HEK293 (cell line): ENCODE results near the gene MDN1.

Experiments used
- HOXC10 ChIP-seq: sonication (generic); formaldehyde crosslinking; IDR thresholded peaks from 2 replicates; pipeline ENCODE4 v1.8.1; 2023; ENCODE audit warnings: mild to moderate bottlenecking, missing genetic modification reagents
- RBAK ChIP-seq: fragments of 450-650 bp; formaldehyde crosslinking; IDR thresholded peaks from 2 replicates; pipeline ENCODE4 v1.5.1; 2016; ENCODE audit warnings: missing biosample characterization, missing genetic modification characterization
- TRIM28 ChIP-seq: IDR thresholded peaks from 2 replicates; pipeline ENCODE4 v1.6.1; 2011; ENCODE audit warnings: low read length, control low read depth, borderline replicate concordance
- ZBTB21 ChIP-seq: fragments of 450-650 bp; formaldehyde crosslinking; IDR thresholded peaks from 2 replicates; pipeline ENCODE4 v1.5.1; 2017; ENCODE audit warnings: missing biosample characterization, missing genetic modification characterization
- ZFHX2 ChIP-seq: fragments of 450-650 bp; formaldehyde crosslinking; conservative IDR thresholded peaks from 2 replicates; pipeline ENCODE4 v1.5.1; 2016; ENCODE audit warnings: missing biosample characterization, missing genetic modification characterization
- ZNF169 ChIP-seq: fragments of 450-650 bp; formaldehyde crosslinking; IDR thresholded peaks from 2 replicates; pipeline ENCODE4 v1.5.1; 2016; ENCODE audit warnings: missing biosample characterization, missing genetic modification characterization
- ZNF202 ChIP-seq: fragments of 450-650 bp; formaldehyde crosslinking; IDR thresholded peaks from 2 replicates; pipeline ENCODE4 v1.5.1; 2016; ENCODE audit warnings: missing biosample characterization, missing genetic modification characterization, borderline replicate concordance
- ZNF221 ChIP-seq: fragments of 450-650 bp; formaldehyde crosslinking; IDR thresholded peaks from 2 replicates; pipeline ENCODE4 v1.5.1; 2017; ENCODE audit warnings: missing biosample characterization, missing genetic modification characterization, borderline replicate concordance
- ZNF223 ChIP-seq: fragments of 450-650 bp; formaldehyde crosslinking; IDR thresholded peaks from 2 replicates; pipeline ENCODE4 v1.5.1; 2016; ENCODE audit warnings: missing biosample characterization, missing genetic modification characterization
- ZNF24 ChIP-seq: fragments of 450-650 bp; formaldehyde crosslinking; IDR thresholded peaks from 2 replicates; pipeline ENCODE4 v1.5.1; 2016; ENCODE audit warnings: missing biosample characterization, missing genetic modification characterization
- ZNF341 ChIP-seq: fragments of 450-650 bp; formaldehyde crosslinking; IDR thresholded peaks from 2 replicates; pipeline ENCODE4; 2016; ENCODE audit warnings: low read depth, missing biosample characterization, missing genetic modification characterization
- ZNF394 ChIP-seq: fragments of 450-650 bp; formaldehyde crosslinking; IDR thresholded peaks from 2 replicates; pipeline ENCODE4 v1.5.1; 2016; ENCODE audit warnings: missing biosample characterization, missing genetic modification characterization, mild to moderate bottlenecking, moderate library complexity, borderline replicate concordance
- ZNF473 ChIP-seq: fragments of 450-650 bp; formaldehyde crosslinking; IDR thresholded peaks from 2 replicates; pipeline ENCODE4 v1.5.1; 2017; ENCODE audit warnings: missing biosample characterization, missing genetic modification characterization
- ZNF624 ChIP-seq: fragments of 450-650 bp; formaldehyde crosslinking; IDR thresholded peaks from 2 replicates; pipeline ENCODE4 v1.5.1; 2017; ENCODE audit warnings: missing biosample characterization, missing genetic modification characterization
- ZNF626 ChIP-seq: fragments of 450-650 bp; sonication (Bioruptor Pico); formaldehyde crosslinking; IDR thresholded peaks from 2 replicates; pipeline ENCODE4 v1.5.1; 2018; ENCODE audit warnings: missing biosample characterization, missing genetic modification characterization, inconsistent platforms
- ZNF658 ChIP-seq: fragments of 450-650 bp; formaldehyde crosslinking; IDR thresholded peaks from 2 replicates; pipeline ENCODE4; 2016; ENCODE audit warnings: missing biosample characterization, missing genetic modification characterization
- ZNF76 ChIP-seq: fragments of 450-650 bp; formaldehyde crosslinking; IDR thresholded peaks from 2 replicates; pipeline ENCODE4; 2016; ENCODE audit warnings: low read depth, missing biosample characterization, missing genetic modification characterization, borderline replicate concordance
- TF ChIP-seq, protein P1 (sequence below): fragments of 450-650 bp; formaldehyde crosslinking; IDR thresholded peaks from 2 replicates; pipeline ENCODE4 v1.5.1; 2017; ENCODE audit warnings: missing biosample characterization, missing genetic modification characterization
- TF ChIP-seq, protein P2 (sequence below): fragments of 450-650 bp; formaldehyde crosslinking; IDR thresholded peaks from 2 replicates; pipeline ENCODE4 v1.5.1; 2016; ENCODE audit warnings: missing biosample characterization, missing genetic modification characterization
- TF ChIP-seq, protein P3 (sequence below): fragments of 450-650 bp; formaldehyde crosslinking; IDR thresholded peaks from 2 replicates; pipeline ENCODE4 v1.5.1; 2017; ENCODE audit warnings: missing biosample characterization, missing genetic modification characterization
- TF ChIP-seq, protein P4 (sequence below): fragments of 450-650 bp; IDR thresholded peaks from 2 replicates; pipeline ENCODE4 v1.5.1; 2018; ENCODE audit warnings: missing biosample characterization, missing genetic modification characterization
- TF ChIP-seq, protein P5 (sequence below): fragments of 450-650 bp; formaldehyde crosslinking; IDR thresholded peaks from 2 replicates; pipeline ENCODE4 v1.5.0; 2017; ENCODE audit warnings: missing biosample characterization, missing genetic modification characterization, borderline replicate concordance
- TF ChIP-seq, protein P6 (sequence below): fragments of 450-650 bp; formaldehyde crosslinking; IDR thresholded peaks from 2 replicates; pipeline ENCODE4 v1.5.1; 2016; ENCODE audit warnings: missing biosample characterization, missing genetic modification characterization
- TF ChIP-seq, protein P7 (sequence below): fragments of 450-650 bp; formaldehyde crosslinking; IDR thresholded peaks from 2 replicates; pipeline ENCODE4; 2016; ENCODE audit warnings: missing biosample characterization, missing genetic modification characterization
- TF ChIP-seq, protein P8 (sequence below): fragments of 450-650 bp; formaldehyde crosslinking; IDR thresholded peaks from 2 replicates; pipeline ENCODE4 v1.5.1; 2016; ENCODE audit warnings: missing biosample characterization, missing genetic modification characterization

The MDN1 gene

DNA sequence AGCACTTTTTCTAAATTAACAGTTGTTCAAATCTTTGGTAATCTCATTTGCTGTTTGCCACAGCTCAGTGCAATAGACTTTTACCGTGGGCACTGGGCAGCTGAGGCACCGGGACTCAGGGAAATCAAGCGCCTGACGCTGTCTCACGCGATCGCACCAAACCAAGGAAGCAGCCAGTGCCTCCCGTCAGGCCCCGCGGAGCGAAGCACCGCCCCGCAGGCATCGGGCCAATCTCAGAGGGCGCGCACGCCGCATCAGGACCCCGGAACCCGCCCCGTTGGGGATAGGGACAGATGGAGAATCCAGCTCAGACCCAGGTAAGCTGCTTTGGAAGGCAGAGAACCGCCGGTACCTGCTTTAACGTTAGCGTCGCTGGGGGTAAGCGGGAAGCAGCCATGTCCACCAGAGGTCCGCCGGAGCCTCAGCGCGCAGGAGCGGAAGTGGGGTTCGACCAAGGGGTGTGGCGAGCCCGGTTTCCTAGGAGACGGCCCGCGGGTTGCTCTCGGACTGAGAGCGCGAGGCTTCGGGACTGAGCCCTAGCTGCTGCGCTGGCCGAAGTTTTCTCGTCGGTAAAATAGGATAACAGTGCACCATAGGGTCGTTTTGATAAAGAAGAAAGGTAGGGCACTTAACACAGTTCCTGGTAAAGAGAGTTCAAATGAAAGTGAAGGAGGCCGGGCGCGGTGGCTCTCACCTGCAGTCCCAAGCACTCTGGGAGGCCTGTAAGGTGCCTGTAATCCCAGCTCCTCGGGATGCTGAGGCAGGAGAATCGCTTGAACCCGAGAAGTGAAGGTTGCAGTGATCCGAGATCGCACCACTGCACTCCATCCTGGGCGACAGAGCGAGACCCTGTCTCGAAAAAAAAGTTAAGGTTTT is 181.0 kb downstream of the MDN1 start, which contains the start of gene LYRM2 (continued):
- TF ChIP-seq, protein P1, sequence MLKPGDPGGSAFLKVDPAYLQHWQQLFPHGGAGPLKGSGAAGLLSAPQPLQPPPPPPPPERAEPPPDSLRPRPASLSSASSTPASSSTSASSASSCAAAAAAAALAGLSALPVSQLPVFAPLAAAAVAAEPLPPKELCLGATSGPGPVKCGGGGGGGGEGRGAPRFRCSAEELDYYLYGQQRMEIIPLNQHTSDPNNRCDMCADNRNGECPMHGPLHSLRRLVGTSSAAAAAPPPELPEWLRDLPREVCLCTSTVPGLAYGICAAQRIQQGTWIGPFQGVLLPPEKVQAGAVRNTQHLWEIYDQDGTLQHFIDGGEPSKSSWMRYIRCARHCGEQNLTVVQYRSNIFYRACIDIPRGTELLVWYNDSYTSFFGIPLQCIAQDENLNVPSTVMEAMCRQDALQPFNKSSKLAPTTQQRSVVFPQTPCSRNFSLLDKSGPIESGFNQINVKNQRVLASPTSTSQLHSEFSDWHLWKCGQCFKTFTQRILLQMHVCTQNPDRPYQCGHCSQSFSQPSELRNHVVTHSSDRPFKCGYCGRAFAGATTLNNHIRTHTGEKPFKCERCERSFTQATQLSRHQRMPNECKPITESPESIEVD (tag by site-specific recombination): no peak
- TF ChIP-seq ZNF221 (tag by site-specific recombination) (no peak), ZNF169 (tag by site-specific recombination) (no peak), RBAK (tag by site-specific recombination) (no peak), ZNF223 (tag by site-specific recombination) (no peak), ZNF202 (tag by site-specific recombination) (no peak), ZNF24 (peak; percentile 42; the same call in 1 of the 2 replicates), HOXC10 (CRISPR knock-in tag) (no peak), ZNF658 (tag by site-specific recombination) (no peak), ZNF626 (tag by site-specific recombination) (no peak), ZNF624 (no peak), ZNF76 (peak; percentile 89), ZFHX2 (tag by site-specific recombination) (no peak), TRIM28 (peak; percentile 80; the same call in 1 of the 2 replicates), ZNF473 (tag by site-specific recombination) (no peak), ZBTB21 (tag by site-specific recombination) (no peak), ZNF341 (tag by site-specific recombination) (no peak; the same call in 1 of the 2 replicates), ZNF394 (tag by site-specific recombination) (0 out of 2 replicates have a peak, but pooled peaks have one; percentile 53)
- TF ChIP-seq, protein P2, sequence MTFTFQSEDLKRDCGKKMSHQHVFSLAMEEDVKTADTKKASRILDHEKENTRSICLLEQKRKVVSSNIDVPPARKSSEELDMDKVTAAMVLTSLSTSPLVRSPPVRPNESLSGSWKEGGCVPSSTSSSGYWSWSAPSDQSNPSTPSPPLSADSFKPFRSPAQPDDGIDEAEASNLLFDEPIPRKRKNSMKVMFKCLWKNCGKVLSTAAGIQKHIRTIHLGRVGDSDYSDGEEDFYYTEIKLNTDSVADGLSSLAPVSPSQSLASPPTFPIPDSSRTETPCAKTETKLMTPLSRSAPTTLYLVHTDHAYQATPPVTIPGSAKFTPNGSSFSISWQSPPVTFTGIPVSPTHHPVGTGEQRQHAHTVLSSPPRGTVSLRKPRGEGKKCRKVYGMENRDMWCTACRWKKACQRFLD (tag by site-specific recombination): no peak
- TF ChIP-seq, protein P3, sequence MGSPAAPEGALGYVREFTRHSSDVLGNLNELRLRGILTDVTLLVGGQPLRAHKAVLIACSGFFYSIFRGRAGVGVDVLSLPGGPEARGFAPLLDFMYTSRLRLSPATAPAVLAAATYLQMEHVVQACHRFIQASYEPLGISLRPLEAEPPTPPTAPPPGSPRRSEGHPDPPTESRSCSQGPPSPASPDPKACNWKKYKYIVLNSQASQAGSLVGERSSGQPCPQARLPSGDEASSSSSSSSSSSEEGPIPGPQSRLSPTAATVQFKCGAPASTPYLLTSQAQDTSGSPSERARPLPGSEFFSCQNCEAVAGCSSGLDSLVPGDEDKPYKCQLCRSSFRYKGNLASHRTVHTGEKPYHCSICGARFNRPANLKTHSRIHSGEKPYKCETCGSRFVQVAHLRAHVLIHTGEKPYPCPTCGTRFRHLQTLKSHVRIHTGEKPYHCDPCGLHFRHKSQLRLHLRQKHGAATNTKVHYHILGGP (tag by site-specific recombination): no peak
- TF ChIP-seq, protein P4, sequence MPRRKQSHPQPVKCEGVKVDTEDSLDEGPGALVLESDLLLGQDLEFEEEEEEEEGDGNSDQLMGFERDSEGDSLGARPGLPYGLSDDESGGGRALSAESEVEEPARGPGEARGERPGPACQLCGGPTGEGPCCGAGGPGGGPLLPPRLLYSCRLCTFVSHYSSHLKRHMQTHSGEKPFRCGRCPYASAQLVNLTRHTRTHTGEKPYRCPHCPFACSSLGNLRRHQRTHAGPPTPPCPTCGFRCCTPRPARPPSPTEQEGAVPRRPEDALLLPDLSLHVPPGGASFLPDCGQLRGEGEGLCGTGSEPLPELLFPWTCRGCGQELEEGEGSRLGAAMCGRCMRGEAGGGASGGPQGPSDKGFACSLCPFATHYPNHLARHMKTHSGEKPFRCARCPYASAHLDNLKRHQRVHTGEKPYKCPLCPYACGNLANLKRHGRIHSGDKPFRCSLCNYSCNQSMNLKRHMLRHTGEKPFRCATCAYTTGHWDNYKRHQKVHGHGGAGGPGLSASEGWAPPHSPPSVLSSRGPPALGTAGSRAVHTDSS (tag by site-specific recombination): no peak
- TF ChIP-seq, protein P5, sequence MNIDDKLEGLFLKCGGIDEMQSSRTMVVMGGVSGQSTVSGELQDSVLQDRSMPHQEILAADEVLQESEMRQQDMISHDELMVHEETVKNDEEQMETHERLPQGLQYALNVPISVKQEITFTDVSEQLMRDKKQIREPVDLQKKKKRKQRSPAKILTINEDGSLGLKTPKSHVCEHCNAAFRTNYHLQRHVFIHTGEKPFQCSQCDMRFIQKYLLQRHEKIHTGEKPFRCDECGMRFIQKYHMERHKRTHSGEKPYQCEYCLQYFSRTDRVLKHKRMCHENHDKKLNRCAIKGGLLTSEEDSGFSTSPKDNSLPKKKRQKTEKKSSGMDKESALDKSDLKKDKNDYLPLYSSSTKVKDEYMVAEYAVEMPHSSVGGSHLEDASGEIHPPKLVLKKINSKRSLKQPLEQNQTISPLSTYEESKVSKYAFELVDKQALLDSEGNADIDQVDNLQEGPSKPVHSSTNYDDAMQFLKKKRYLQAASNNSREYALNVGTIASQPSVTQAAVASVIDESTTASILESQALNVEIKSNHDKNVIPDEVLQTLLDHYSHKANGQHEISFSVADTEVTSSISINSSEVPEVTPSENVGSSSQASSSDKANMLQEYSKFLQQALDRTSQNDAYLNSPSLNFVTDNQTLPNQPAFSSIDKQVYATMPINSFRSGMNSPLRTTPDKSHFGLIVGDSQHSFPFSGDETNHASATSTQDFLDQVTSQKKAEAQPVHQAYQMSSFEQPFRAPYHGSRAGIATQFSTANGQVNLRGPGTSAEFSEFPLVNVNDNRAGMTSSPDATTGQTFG (tag by site-specific recombination): no peak
- TF ChIP-seq, protein P6, sequence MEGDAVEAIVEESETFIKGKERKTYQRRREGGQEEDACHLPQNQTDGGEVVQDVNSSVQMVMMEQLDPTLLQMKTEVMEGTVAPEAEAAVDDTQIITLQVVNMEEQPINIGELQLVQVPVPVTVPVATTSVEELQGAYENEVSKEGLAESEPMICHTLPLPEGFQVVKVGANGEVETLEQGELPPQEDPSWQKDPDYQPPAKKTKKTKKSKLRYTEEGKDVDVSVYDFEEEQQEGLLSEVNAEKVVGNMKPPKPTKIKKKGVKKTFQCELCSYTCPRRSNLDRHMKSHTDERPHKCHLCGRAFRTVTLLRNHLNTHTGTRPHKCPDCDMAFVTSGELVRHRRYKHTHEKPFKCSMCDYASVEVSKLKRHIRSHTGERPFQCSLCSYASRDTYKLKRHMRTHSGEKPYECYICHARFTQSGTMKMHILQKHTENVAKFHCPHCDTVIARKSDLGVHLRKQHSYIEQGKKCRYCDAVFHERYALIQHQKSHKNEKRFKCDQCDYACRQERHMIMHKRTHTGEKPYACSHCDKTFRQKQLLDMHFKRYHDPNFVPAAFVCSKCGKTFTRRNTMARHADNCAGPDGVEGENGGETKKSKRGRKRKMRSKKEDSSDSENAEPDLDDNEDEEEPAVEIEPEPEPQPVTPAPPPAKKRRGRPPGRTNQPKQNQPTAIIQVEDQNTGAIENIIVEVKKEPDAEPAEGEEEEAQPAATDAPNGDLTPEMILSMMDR: peak; percentile 51; the same call in 1 of the 2 replicates
- TF ChIP-seq, protein P7, sequence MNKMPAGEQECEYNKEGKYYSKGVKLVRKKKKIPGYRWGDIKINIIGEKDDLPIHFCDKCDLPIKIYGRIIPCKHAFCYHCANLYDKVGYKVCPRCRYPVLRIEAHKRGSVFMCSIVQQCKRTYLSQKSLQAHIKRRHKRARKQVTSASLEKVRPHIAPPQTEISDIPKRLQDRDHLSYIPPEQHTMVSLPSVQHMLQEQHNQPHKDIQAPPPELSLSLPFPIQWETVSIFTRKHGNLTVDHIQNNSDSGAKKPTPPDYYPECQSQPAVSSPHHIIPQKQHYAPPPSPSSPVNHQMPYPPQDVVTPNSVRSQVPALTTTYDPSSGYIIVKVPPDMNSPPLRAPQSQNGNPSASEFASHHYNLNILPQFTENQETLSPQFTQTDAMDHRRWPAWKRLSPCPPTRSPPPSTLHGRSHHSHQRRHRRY (tag by site-specific recombination): no peak
- TF ChIP-seq, protein P8, sequence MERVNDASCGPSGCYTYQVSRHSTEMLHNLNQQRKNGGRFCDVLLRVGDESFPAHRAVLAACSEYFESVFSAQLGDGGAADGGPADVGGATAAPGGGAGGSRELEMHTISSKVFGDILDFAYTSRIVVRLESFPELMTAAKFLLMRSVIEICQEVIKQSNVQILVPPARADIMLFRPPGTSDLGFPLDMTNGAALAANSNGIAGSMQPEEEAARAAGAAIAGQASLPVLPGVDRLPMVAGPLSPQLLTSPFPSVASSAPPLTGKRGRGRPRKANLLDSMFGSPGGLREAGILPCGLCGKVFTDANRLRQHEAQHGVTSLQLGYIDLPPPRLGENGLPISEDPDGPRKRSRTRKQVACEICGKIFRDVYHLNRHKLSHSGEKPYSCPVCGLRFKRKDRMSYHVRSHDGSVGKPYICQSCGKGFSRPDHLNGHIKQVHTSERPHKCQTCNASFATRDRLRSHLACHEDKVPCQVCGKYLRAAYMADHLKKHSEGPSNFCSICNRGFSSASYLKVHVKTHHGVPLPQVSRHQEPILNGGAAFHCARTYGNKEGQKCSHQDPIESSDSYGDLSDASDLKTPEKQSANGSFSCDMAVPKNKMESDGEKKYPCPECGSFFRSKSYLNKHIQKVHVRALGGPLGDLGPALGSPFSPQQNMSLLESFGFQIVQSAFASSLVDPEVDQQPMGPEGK: peak; percentile 39; the same call in 1 of the 2 replicates
